ENCODE measurements around the gene APBB1. TPM values are rescaled to one million over a fixed set of nuclear protein-coding genes. Genes with fewer than 3 reads are reported as not detected.

Gene APBB1
- total RNA-seq, result 10 to 100 TPM; 19.4 to 60.1 (median 26.6) TPM
- polyA plus RNA-seq, result 10 to 100 TPM; 18.8 to 22.8 (median 19.5) TPM
- long read RNA-seq, donor 1, partial matches to known transcripts, result 0 of 2 reads
- long read RNA-seq, donor 1, other reads (novel, unspliced or antisense), result 0 of 2 reads
- long read RNA-seq, donor 2, transcript APBB1-201 (14 exons, 2,636 nt), result major isoform, 6 of 8 reads
- long read RNA-seq, donor 2, partial matches to known transcripts, result 0 of 8 reads
- long read RNA-seq, donor 2, other reads (novel, unspliced or antisense), result 0 of 8 reads
- long read RNA-seq, donor 3, partial matches to known transcripts, result 0 of 2 reads
- long read RNA-seq, donor 3, other reads (novel, unspliced or antisense), result 0 of 2 reads
- long read RNA-seq, donor 4, result 0 reads
- long read RNA-seq, donor 5, partial matches to known transcripts, result 0 of 5 reads
- long read RNA-seq, donor 5, other reads (novel, unspliced or antisense), result 0 of 5 reads
- long read RNA-seq, donor 6, partial matches to known transcripts, result 0 of 4 reads
- long read RNA-seq, donor 6, other reads (novel, unspliced or antisense), result 0 of 4 reads
- long read RNA-seq, donor 7, transcript APBB1-201 (14 exons, 2,636 nt), result major isoform, 8 of 19 reads
- long read RNA-seq, donor 7, partial matches to known transcripts, result 10 of 19 reads
- long read RNA-seq, donor 7, other reads (novel, unspliced or antisense), result 0 of 19 reads
- long read RNA-seq, donor 8, transcript APBB1-205 (3 exons, 1,229 nt), result major isoform, 5 of 7 reads
- long read RNA-seq, donor 8, partial matches to known transcripts, result 0 of 7 reads
- long read RNA-seq, donor 8, other reads (novel, unspliced or antisense), result 0 of 7 reads
- long read RNA-seq, donor 9, partial matches to known transcripts, result 6 of 8 reads
- long read RNA-seq, donor 9, other reads (novel, unspliced or antisense), result 0 of 8 reads
- long read RNA-seq, donor 10, partial matches to known transcripts, result 0 of 1 reads
- long read RNA-seq, donor 10, other reads (novel, unspliced or antisense), result 0 of 1 reads

- Histone ChIP-seq H3K4me3 (peak within 1 kb of the TSS; percentile 69 to 98 (median 93)), H3K9me3 (no peaks in the 10 kb centered on the region), H3K27ac (peak within 1 kb of the TSS; percentile 75 to 95 (median 88)), H3K36me3 (no peaks in the 10 kb centered on the region), H3K4me1 (peaks cover 6 to 53% (median 18%) of the 10 kb centered on the region in 4 donors), H3K27me3 (peaks cover 0 to 4% (median 0%) of the 10 kb centered on the region in 3 donors)
- TF ChIP-seq POLR2AphosphoS5 (IDR thresholded peaks at IDR 0.05) (no peak), CTCF (IDR thresholded peaks at IDR 0.05) (peak in 1 of 7 experiments; percentile 6)
- 0 to 1% (median 0%) methylated on average over 18 to 75 of the region's 75 CpGs for WGBS, 5 donors
- peak; percentile 67 to 89 for DNase-seq
- intact Hi-C loops (cut with DNase I; ENCODE audit: low total_unique reads), result no loop called here
These were observed at the start of gene APBB1 for GRCh38 chr11:6419009-6419631. Gene APBB1, minus strand, starts transcription at chr11:6419094. Its CDS starts 7,747 bp downstream, at chr11:6411347.

GRCh38 chr11:6459099-6459450 is 40.2 kb upstream of the APBB1 start:
- no peak for TF ChIP-seq EP300 (IDR thresholded peaks at IDR 0.05)
- no peak for TF ChIP-seq CTCF (IDR thresholded peaks at IDR 0.05)
- no peak for TF ChIP-seq POLR2A (IDR thresholded peaks at IDR 0.05)
- TF ChIP-seq POLR2AphosphoS5 (IDR thresholded peaks at IDR 0.05), result no peak
- intact Hi-C loops (cut with DNase I; ENCODE audit: low total_unique reads), result no loop called here
- Histone ChIP-seq H3K36me3 (peaks cover 47 to 100% (median 87%) of the 10 kb centered on the region in 4 donors), H3K4me3 (no peak overlapping the region), H3K27me3 (no peaks in the 10 kb centered on the region), H3K9me3 (no peaks in the 10 kb centered on the region), H3K4me1 (no peaks in the 10 kb centered on the region), H3K27ac (no peak overlapping the region)
- peak in 1 of 2 donors; percentile 25 for DNase-seq
- WGBS, 5 donors, result 75 to 93% (median 79%) methylated on average over 1 of the region's 1 CpG

- no peaks in the 10 kb centered on the region for H3K27me3 ChIP-seq
- 44 to 61% (median 54%) methylated on average over 2 of the region's 2 CpGs for WGBS, 5 donors
- intact Hi-C loops (cut with DNase I; ENCODE audit: low total_unique reads), result no loop called here
- H3K4me1 ChIP-seq, result no peaks in the 10 kb centered on the region
- peak in 1 of 2 donors; percentile 23 for DNase-seq
- TF ChIP-seq CTCF (IDR thresholded peaks at IDR 0.05) (no peak), EP300 (IDR thresholded peaks at IDR 0.05) (no peak), POLR2AphosphoS5 (IDR thresholded peaks at IDR 0.05) (no peak), POLR2A (IDR thresholded peaks at IDR 0.05) (no peak)
- H3K36me3 ChIP-seq, result peaks cover 51 to 100% (median 87%) of the 10 kb centered on the region in 4 donors
- H3K4me3 ChIP-seq, result no peak overlapping the region
- no peaks in the 10 kb centered on the region for H3K9me3 ChIP-seq
- H3K27ac ChIP-seq, result no peak overlapping the region
These were observed 39.6 kb upstream of the APBB1 start for GRCh38 chr11:6458352-6459098.

Data from stomach (tissue), 19 donors.